BE2C (cell line): Measurements from ENCODE around the gene TAS2R16.

Source experiments
- DNase-seq: peaks from one replicate; pipeline ENCODE4 v3.0.0-alpha.2; 2020
- H3K27me3 ChIP-seq: fragments of 250-450 bp; sonication (Bioruptor Pico); 2 replicates; pipeline ENCODE4 v1.5.1; 2020; ENCODE audit warnings: mild to moderate bottlenecking
- H3K36me3 ChIP-seq: fragments of 250-450 bp; sonication (Bioruptor Pico); 2 replicates; pipeline ENCODE4 v1.5.1; 2020; ENCODE audit warnings: mild to moderate bottlenecking
- H3K4me1 ChIP-seq: fragments of 250-450 bp; sonication (Bioruptor Pico); 2 replicates; pipeline ENCODE4 v1.5.1; 2020
- H3K4me3 ChIP-seq: 2 replicates; pipeline ENCODE4 v1.5.1; 2011; ENCODE audit warnings: low read depth, low read length
- H3K9me3 ChIP-seq: fragments of 250-450 bp; sonication (Bioruptor Pico); 2 replicates; pipeline ENCODE4 v1.5.1; 2020
- CTCF ChIP-seq: IDR thresholded peaks from 2 replicates; pipeline ENCODE4 v1.5.1; 2012; ENCODE audit warnings: mild to moderate bottlenecking, low read depth, low read length

The TAS2R16 gene

GRCh38 chr7:123028339-123028738 is 32.8 kb upstream of the TAS2R16 start:
- no peak for DNase-seq
- Histone ChIP-seq H3K4me3 (no peak overlapping the region), H3K36me3 (no peaks in the 10 kb centered on the region), H3K27me3 (no peaks in the 10 kb centered on the region), H3K9me3 (no peaks in the 10 kb centered on the region; the same call in 1 of the 2 replicates), H3K4me1 (no peaks in the 10 kb centered on the region)
- no peak for TF ChIP-seq CTCF

- no peak for DNase-seq
- TF ChIP-seq CTCF: no peak
- H3K4me3 ChIP-seq: no peak overlapping the region
- no peaks in the 10 kb centered on the region for H3K4me1 ChIP-seq
- no peaks in the 10 kb centered on the region for H3K27me3 ChIP-seq
- no peaks in the 10 kb centered on the region; the same call in 1 of the 2 replicates for H3K9me3 ChIP-seq
- no peaks in the 10 kb centered on the region for H3K36me3 ChIP-seq
Observed at GRCh38 chr7:123026251-123026650, 30.8 kb upstream of the TAS2R16 start.

- Histone ChIP-seq H3K4me1 (no peaks in the 10 kb centered on the region), H3K36me3 (no peaks in the 10 kb centered on the region), H3K9me3 (no peaks in the 10 kb centered on the region; the same call in 1 of the 2 replicates), H3K4me3 (no peak overlapping the region), H3K27me3 (no peaks in the 10 kb centered on the region)
- no peak for DNase-seq
- TF ChIP-seq CTCF: no peak
Observed at GRCh38 chr7:123024989-123025758, 29.7 kb upstream of the TAS2R16 start.

- Histone ChIP-seq H3K4me3 (no peak overlapping the region), H3K4me1 (no peaks in the 10 kb centered on the region), H3K27me3 (no peaks in the 10 kb centered on the region), H3K9me3 (no peaks in the 10 kb centered on the region; the same call in 1 of the 2 replicates), H3K36me3 (no peaks in the 10 kb centered on the region)
- DNase-seq: no peak
- TF ChIP-seq CTCF: no peak
Observed at GRCh38 chr7:123023126-123023525, 27.6 kb upstream of the TAS2R16 start.

GRCh38 chr7:123022576-123022975 is 27.1 kb upstream of the TAS2R16 start:
- TF ChIP-seq CTCF: no peak
- Histone ChIP-seq H3K4me3 (no peak overlapping the region), H3K4me1 (no peaks in the 10 kb centered on the region), H3K9me3 (no peaks in the 10 kb centered on the region; the same call in 1 of the 2 replicates), H3K27me3 (no peaks in the 10 kb centered on the region), H3K36me3 (no peaks in the 10 kb centered on the region)
- no peak for DNase-seq

GRCh38 chr7:123012435-123012834 is 16.9 kb upstream of the TAS2R16 start:
- DNase-seq: no peak
- H3K9me3 ChIP-seq: no peaks in the 10 kb centered on the region
- H3K27me3 ChIP-seq: no peaks in the 10 kb centered on the region
- no peaks in the 10 kb centered on the region for H3K36me3 ChIP-seq
- TF ChIP-seq CTCF: no peak
- no peaks in the 10 kb centered on the region for H3K4me1 ChIP-seq
- no peak overlapping the region for H3K4me3 ChIP-seq
